ENCODE data around the gene SH3D21.

Gene SH3D21

DNA sequence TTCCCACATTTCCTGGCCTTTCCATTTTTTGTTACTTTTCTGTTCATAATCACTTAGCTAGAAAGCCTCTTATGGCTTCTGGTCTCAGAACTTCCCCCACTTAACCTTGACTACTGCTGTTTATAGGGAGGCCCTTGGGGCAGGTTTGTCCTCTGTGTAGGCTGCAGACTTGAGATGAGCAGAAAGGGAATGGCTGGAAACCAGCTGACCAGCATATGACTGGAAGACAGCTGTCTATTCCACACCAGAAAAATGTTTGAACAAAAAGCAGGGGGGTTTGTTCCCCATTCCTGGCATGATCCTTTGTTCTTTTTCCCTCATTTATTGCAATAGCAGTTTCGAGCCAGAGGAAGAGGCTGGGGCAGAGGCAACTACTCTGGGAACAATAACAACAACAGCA, 4.9 kb upstream of the SH3D21 start:
- in situ Hi-C loops (cut with HindIII; ENCODE audit: low sequenced_read_pairs) = no loop called here

DNA sequence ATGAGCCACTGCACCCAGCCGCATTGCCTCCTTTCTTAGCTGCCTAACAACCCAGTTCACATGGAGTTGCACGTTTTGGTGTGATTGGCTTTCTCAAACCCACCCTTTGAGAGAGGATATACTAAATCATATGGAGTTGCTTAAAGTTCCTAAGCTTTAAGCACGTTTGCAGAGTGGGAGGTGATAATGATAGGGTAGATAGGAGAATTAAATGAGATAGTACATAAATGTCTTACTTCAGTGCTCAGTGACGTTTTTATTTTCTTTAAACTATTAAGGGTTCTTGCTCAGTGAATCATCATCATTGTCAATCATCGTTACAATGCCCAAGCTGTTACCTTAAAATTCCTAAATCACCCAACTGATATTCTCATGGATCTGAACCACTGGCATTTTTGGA, 2.9 kb upstream of the SH3D21 start:
- in situ Hi-C loops (cut with HindIII; ENCODE audit: low sequenced_read_pairs) = no loop called here

DNA sequence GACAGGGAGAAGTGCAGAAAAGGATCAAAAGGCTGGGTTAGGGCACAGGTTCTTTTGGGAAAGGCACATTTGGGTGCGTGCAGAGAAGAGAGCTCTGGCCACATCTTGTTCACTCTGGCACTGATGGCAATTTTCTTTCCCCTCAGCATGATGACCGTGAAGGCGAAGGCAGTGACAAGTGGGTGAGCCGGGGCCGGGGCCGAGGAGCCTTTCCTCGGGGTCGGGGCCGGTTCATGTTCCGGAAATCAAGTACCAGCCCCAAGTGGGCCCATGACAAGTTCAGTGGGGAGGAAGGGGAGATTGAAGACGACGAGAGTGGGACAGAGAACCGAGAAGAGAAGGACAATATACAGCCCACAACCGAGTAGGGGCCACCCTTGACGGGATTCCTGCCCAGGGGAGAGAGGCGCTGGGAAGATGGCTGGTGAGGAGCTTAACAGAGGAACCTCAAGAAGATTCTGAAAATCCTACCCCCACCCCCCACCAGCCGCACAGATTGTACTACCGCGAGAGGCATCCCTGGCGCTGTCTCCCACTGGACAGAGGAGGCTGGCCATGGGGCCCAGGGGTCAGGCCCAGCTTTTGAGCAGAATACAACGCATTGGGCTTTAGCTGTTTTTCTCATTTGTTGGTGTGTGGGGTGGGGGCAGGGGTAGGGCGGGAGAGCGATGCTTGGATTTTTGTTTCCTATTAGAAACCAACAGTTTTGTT, 2.4 kb upstream of the SH3D21 start:
- in situ Hi-C loops (cut with HindIII; ENCODE audit: low sequenced_read_pairs) = no loop called here

DNA sequence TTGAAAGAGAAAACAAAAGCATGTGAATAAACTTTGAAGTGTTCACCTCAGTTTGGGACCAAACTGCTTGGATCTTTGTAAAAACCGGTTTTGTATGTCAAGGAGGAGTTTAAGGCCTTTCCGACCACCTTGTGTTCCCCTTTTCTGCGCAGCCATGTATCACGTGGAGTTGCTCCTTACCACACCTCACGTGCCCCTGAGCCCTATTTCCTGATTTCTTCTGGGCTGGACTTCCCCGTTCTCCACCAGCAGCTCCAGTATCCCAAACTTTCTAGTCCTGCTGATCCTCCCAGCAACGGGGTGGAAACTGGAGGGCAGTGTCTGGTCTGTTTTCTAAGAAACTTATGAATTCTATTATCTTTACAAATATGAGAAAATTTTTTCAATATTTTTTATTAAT, 1.6 kb upstream of the SH3D21 start:
- in situ Hi-C loops (cut with HindIII; ENCODE audit: low sequenced_read_pairs) = no loop called here

DNA sequence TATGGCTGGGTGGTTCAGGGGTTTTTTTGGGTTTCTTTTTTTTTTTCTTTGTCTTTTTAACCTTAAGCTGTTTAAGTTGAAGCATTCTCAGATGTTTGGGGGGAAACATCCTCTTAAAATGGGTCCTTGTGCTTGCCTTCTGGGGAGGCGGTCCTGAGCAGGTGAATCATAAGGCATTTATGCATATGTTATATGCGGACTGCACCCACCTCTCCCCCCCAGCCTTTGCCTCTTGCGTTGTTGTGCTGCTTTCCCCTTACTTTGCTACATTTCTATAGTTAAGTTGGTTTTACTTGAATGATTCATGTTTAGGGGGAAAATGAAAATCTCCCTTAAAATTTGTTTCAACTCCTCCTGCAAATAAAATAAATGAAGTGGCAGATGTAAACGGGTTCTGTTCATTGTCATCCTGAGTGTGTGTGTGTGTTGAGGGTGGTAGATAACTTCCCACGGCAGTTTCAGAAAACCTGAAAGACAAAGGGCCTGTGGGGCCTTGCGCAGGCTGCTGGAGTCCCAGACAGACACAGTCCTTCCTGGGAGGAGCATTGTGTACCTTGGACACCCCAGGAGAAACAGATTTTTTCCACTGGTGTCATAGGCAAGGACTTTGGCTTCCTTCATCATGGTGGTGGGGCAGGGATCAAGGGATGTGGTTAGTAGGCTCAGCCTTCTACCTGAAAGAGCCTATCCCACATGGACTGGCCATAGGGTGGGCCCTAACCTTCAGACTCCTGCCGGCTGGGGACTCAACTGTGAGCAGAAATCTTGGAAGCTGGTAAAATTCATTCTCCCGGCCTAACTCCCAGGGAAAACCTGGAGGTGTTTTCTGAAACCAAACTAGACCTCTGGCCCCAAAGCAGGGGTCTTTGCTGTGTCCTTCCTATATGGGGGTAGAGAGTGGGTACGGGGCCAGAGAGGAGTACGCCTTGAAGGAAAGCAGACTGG, 926 bp upstream of the SH3D21 start:
- in situ Hi-C loops (cut with HindIII; ENCODE audit: low sequenced_read_pairs) = no loop called here

DNA sequence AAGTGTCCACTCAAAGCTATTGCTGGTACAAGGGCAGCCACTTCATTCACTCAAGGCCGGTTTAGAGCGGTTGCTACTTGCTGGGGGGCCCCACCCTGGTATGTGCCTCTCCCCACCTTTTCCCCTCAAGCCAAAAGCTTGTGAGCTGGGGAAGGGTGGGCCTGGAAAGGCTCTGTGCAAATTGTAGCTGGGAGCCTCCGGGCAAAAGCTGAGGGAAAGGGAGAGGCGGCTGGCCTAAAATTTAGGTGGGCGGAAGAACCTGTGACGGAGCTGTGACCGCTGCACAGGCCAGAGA, 306 bp upstream of the SH3D21 start:
- in situ Hi-C loops (cut with HindIII; ENCODE audit: low sequenced_read_pairs) = no loop called here

DNA sequence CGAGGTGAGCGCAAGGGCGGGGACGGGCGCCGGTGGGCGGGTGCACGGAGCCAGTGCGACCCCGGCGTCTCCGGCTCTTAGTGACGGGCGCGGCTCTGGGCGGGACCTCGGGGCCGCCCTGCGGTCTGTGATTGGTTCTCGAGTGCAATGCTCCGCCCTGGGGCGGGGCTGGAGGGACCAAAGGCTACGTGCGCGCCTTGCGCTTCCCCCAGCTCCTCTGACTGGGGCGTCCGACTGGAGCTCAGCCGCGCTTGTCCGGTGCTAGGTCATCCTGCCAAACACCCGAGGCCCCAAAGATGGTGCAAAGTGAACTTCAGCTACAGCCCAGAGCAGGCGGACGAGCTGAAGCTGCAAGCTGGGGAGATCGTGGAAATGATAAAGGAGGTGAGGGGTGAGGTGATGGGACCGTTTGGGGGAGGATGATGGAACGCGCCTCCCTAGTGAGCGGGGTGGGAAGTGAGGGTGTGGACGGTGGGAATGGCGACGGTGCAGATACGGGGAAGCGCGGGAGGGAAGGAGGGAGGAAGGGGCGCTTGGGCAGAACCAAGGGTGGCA, 811 bp downstream of the SH3D21 start:
- in situ Hi-C loops (cut with HindIII; ENCODE audit: low sequenced_read_pairs) = no loop called here

DNA sequence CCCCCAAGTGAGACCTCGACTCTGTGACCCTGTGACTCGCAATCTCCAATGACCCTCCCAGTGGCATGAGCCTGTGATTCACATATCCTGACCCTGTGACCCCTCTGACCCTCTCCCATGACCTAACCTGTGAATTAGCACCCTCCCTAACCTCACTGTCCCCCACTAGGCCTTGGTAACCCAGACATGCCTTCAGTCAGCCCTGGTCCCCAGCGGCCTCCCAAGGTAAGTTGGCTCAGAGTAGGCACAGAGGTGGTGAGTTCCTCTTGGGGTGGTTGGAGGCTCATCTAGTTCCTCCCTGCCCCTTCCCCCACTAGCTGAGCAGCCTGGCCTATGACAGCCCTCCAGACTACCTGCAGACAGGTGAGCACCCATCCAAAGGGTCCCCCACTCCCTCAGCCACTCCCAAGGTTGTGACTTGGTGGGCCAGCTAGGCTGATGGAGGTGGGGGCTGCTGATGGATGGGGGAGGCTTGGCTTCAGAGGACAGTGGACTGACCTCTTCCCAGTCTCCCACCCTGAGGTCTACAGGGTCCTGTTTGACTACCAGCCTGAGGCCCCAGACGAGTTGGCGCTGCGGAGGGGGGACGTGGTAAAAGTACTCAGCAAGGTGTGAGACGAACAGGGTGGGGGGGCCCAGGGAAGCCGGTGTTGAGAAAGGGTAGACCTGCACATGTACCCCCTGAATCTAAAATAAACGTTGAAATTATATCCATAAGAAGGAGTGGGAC, 1.6 kb downstream of the SH3D21 start:
- in situ Hi-C loops (cut with HindIII; ENCODE audit: low sequenced_read_pairs) = no loop called here

DNA sequence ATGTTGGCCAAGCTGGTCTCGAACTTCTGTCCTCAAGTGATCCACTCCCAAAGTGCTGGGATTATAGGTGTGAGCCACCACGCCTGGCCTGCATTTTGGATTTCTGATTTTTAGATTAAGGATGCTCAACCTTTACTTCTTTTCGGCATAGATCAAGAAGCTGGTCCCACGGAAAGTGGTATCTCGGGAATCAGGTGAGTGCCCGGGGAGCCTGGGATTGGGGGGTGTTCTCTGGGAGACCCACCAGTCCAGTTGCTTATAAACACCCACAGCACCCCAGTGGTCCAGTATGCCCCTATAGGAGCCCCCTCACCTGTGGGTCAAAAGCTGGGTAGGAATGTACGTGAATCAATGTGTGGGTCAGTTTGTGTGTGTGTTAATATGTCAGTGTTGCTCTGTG, 3.2 kb downstream of the SH3D21 start:
- in situ Hi-C loops (cut with HindIII; ENCODE audit: low sequenced_read_pairs) = no loop called here

DNA sequence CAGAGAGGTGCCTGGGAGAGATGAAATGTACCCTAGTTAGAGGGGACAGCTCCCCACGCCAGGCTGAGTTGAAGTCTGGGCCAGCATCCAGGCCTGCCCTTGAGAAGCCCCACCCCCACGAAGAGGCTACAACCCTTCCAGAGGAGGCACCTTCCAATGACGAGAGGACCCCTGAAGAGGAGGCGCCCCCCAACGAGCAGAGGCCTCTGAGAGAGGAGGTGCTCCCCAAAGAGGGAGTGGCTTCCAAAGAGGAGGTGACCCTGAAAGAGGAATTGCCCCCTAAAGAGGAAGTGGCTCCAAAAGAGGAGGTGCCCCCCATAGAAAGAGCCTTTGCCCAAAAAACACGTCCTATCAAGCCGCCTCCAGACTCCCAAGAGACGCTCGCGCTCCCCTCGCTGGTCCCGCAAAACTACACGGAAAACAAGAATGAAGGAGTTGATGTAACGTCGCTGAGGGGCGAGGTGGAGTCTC, 14.2 kb downstream of the SH3D21 start:
- in situ Hi-C loops (cut with HindIII; ENCODE audit: low sequenced_read_pairs) = no loop called here

DNA sequence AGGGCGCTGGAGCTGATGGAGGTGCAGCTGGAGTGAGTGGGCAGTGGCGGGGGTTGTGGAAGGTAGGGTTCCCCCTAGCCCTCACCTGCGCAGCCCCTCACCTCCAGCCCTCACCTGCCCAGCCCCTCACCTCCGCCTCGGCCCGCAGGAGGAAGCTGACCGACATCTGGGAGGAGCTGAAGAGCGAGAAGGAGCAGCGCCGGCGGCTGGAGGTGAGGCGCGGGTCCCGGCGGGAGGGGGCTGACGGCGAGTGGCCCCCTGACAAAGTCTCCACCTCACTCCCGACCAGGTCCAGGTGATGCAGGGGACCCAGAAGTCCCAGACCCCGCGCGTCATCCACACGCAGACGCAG, 14.6 kb downstream of the SH3D21 start:
- in situ Hi-C loops (cut with HindIII; ENCODE audit: low sequenced_read_pairs) = no loop called here

DNA sequence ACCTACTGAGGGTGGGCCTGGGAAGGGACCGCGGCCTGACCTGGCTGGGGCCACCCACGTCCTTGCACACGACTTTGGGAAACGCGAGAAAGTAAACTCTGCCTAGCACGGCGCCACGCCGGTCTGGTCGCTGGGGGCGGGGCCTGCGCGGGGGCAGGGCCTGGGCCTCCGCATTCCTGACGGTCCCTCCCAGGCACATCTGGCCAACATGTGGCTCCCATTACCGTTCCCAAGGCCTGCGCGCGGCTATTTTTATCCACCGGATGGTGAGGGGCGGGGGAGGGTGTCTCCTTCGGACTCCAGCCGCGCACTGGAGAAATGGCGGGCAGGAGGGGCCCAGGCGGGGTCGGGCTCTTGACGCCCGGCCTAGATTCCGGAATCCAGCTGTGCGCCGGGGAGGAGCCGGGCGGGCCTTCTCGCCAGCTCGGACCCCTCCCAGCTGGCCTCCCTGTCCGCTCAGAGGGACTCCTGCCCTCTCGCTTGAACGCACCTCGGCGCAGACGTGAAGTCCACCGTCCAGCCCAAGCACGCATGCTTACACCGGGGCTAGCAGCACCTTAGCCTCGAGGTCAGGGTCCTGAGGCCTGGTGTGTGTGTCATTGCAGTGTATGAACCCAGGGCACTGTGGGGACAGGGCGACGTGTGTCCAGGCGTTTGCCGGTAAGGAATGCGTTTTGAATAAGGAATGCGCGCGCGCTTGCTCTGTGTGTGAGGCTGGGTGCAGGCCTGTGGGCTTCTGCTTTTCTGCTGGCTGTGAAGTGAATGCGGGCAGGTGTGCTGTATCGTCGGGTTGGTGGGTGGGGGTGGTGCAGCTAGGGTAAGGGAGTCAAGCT, 15.2 kb downstream of the SH3D21 start:
- in situ Hi-C loops (cut with HindIII; ENCODE audit: low sequenced_read_pairs) = no loop called here

DNA sequence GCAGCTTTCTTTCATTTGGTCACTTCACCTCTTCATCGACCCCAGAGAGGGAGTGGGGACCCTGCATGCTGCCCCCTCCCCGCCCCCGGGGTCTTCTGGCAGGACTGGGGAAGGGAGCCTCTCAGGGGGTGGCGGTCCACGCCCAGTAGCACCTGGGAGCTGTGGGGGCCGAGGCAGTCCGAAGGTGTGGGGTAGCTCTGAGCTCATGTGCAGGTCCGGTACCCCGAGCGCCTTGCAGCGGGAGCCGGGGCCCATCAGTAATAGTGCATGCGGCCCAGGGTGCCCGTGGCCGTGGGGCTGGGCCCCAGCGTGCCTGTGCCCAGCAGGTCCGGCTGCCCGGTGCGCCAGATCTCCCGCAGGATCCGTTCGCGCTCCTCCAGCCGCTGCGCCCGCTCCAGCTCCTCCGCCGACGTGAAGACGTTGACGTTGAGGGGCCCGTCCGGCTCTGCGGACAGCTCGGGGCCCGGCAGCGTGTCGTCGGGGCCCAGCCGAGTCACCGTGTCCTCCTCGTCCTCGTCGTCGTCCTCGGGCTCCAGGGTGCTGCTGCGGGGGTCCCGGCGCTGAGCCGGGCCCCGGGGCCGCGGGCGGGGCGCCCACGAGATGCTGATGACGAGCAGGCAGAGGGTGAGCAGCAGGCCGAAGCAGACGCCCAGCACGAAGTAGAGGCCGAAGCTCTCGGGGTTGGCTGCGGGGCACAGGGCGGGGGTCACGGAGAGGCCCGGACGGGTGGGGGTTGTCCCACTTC, 16.0 kb downstream of the SH3D21 start:
- in situ Hi-C loops (cut with HindIII; ENCODE audit: low sequenced_read_pairs) = no loop called here

DNA sequence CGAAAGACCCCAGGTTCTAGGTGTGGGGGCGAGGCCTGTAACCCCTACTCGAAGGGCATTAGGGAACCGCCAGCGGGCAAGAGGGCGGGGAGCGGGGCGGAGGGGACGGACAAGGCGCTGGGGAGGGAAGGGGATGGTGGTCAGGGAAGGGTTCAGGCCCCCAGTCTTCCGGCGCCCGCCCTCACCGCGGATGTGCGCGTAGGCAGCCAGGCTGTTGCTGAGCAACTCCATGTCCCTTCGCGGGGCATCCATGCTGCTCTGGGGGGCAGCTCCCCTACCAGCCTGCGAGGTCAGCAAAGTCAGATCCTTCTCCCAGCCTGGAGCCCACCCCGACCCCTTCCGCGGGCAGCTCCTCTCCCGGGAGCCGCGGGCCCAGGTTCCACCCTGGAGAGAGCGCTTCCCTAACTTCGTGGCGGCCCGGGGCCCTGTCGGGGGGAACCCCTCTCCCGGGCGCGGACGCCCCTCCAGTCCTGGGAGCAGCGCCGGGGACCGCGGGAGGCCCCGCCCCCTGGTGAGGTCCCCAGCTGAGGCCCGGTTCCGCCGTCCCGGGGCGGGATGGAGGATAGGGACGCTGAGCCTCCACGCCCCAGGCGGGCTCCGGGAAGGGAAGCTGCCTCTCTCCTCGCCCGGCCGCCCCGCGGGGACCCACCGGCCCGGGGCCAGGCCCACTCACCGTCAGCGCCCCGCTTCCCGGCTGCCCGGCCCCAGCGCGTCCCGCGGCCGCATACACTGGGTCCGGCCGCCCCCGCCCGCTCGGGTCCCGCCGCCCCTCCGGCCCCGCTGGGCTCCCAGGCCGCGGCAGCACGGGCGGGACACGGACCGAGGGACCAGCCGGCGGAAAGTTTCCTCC, 16.8 kb downstream of the SH3D21 start:
- in situ Hi-C loops (cut with HindIII; ENCODE audit: low sequenced_read_pairs) = no loop called here

DNA sequence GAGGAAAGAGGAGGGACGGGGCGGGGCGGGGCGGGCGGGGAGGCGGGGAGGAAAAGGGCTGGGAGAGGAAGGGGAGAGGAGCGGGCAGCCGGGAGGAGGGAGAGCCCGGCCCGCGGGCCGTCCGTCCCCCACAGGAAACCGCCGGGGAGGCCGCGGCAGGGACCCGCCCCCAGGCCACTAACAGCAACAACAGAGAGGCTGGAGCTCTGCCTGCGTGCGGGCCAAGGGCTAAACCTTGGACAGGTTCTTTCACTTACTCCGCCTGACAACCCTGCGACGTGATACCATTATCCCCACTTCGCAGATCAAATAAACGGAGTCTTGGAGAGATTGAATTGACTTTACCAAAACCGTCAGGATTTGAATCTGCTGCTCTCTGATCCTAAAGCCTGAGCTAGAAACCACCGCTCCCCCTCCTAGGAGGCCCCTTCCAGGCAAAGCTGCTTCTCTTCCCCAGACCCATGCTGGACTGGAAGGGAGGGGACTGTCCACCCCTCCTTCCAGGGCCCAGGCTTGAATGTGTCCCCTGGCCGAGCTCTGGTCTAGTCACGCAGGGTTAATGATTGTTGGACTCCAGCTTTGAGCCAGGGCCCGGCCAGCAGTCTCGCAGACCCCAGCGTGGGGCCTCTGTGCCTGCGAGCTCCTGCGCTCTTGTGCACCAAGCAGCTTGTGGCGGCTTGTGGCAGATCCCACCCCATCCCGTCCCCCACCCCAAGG, 17.6 kb downstream of the SH3D21 start, which contains the start of gene EVA1B:
Gene EVA1B (minus strand): TSS at position 10 of the 717 bp plus-strand sequence. CDS start 608 bp downstream, outside the sequence.
- in situ Hi-C loops (cut with HindIII; ENCODE audit: low sequenced_read_pairs) = no loop called here

DNA sequence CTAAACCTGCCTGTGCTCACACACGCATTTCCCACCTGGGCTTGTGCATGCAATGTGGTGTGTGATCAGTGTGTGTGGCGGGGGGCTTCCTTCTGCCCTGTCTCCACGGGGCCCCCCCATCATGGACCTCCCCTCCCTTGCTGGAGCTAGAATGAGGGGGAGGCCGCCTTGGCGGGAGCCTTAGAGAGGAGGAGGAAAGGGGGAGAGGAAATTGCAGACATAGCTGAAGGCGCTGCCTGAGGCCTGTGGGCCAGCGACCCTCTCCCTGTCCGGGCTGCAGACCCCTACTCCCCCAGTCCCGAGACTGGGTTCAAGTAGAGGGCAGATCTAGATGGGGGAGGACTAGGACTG, 18.2 kb downstream of the SH3D21 start:
- in situ Hi-C loops (cut with HindIII; ENCODE audit: low sequenced_read_pairs) = no loop called here

DNA sequence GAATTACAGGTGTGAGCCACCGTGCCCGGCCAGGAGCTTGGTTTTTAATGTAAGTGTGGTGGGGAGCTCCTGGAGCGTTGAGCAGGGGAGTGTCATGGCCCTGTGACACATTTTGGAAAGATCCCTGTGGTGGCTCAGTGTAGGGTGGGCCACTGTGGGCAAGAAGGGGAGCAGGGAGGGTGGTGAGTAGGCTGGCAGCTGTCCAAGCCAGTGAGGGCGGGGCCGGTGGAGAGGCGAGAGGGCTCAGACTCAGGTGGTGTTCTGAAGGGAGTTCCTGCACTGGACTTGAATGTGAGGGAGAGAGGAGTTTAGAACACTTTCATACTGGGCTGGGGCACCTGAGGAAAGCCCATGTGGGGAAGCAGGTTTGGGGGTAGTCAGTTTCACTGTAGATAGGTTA, 20.3 kb downstream of the SH3D21 start:
- in situ Hi-C loops (cut with HindIII; ENCODE audit: low sequenced_read_pairs) = no loop called here

DNA sequence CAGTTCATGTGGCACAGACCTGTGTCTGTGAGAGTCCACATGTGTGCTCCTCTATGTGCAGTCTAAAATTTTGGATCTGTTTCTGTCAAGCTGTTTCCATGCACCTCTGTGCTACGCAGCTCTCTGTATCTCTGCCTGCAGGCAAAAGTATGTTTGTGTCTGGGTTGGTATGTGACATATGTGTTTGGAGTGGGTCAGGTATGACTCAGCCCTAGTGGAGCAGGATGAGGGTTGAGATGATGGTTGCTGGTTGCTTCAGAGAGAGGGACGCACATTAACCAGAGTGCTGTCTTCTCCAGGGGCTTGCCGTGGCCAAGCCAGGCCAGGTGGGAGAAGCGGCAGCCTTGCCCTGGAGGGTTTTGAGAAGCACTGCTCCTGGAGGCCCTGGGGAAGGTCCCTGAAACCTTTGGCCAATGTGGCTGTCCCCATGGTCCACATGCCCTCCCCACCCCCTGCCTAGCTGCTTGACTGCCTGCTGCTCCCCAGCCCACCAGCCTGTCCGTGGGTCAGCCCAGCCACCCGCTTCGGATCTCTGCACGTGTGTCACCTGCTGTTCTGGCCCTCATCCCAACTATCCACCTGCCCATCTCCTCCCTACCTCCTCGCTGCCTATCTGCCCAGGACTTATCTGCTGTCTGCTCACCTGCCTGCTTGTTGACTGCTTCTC, 21.4 kb downstream of the SH3D21 start:
- in situ Hi-C loops (cut with HindIII; ENCODE audit: low sequenced_read_pairs) = no loop called here
